ENCODE data around the gene LONRF2. TPM values are rescaled to one million over a fixed set of nuclear protein-coding genes. Genes with fewer than 3 reads are reported as not detected.

The LONRF2 gene
- total RNA-seq, 1 experiment from 2014 or later = 1.1 TPM

- intact Hi-C loops (cut with micrococcal nuclease) = no loop called here
- no peak overlapping the region for H3K4me2 ChIP-seq (ENCODE audit: low read length)
- TF ChIP-seq, protein P1, sequence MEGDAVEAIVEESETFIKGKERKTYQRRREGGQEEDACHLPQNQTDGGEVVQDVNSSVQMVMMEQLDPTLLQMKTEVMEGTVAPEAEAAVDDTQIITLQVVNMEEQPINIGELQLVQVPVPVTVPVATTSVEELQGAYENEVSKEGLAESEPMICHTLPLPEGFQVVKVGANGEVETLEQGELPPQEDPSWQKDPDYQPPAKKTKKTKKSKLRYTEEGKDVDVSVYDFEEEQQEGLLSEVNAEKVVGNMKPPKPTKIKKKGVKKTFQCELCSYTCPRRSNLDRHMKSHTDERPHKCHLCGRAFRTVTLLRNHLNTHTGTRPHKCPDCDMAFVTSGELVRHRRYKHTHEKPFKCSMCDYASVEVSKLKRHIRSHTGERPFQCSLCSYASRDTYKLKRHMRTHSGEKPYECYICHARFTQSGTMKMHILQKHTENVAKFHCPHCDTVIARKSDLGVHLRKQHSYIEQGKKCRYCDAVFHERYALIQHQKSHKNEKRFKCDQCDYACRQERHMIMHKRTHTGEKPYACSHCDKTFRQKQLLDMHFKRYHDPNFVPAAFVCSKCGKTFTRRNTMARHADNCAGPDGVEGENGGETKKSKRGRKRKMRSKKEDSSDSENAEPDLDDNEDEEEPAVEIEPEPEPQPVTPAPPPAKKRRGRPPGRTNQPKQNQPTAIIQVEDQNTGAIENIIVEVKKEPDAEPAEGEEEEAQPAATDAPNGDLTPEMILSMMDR (conservative IDR thresholded peaks at IDR 0.05; ENCODE audit: low read depth, low read length) = no peak
- TF ChIP-seq EZH2 (IDR thresholded peaks at IDR 0.05; ENCODE audit: low read length, unreplicated experiment) (no peak), EZH2phosphoT487 (IDR thresholded peaks at IDR 0.05; ENCODE audit: borderline replicate concordance, low read length) (no peak)
- DNase-seq = no peak
- H3K9me2 ChIP-seq (replicated peaks; ENCODE audit: low read length) = no peaks in the 10 kb centered on the region
- no peak overlapping the region for H3K9ac ChIP-seq (ENCODE audit: low read length)
- ChIA-PET CTCF (no interaction called here), POLR2A (ENCODE audit: unreplicated experiment) (no interaction called here)
- no peak overlapping the region for H3K4me3 ChIP-seq (ENCODE audit: low read length)
- no peaks in the 10 kb centered on the region for H3K27me3 ChIP-seq (ENCODE audit: low read length)
- no peaks in the 10 kb centered on the region for H3F3A ChIP-seq (ENCODE audit: low read length, unreplicated experiment)
- H3K27ac ChIP-seq (ENCODE audit: low read length) = no peak overlapping the region
- H2AFZ ChIP-seq (ENCODE audit: low read length) = no peak overlapping the region
- H4K20me1 ChIP-seq (ENCODE audit: low read length) = no peaks in the 10 kb centered on the region
- no peak for ATAC-seq
- no TSS peak for BruUV-seq (replicated peaks)
- no peaks in the 10 kb centered on the region for H3K4me1 ChIP-seq (ENCODE audit: insufficient read depth, low read length)
- H3K9me3 ChIP-seq (ENCODE audit: low read length) = no peaks in the 10 kb centered on the region
- H3K79me2 ChIP-seq (ENCODE audit: low read length) = no peaks in the 10 kb centered on the region
- H3K36me3 ChIP-seq (ENCODE audit: low read depth, low read length) = no peaks in the 10 kb centered on the region
These were observed 52.4 kb downstream of the LONRF2 start for GRCh38 chr2:100269889-100270288.

GRCh38 chr2:100268986-100269385 is 53.3 kb downstream of the LONRF2 start:
- Histone ChIP-seq H3K9ac (ENCODE audit: low read length) (no peak overlapping the region), H3K79me2 (ENCODE audit: low read length) (no peaks in the 10 kb centered on the region), H3K27ac (ENCODE audit: low read length) (no peak overlapping the region), H3F3A (ENCODE audit: low read length, unreplicated experiment) (no peaks in the 10 kb centered on the region), H3K4me2 (ENCODE audit: low read length) (no peak overlapping the region), H3K4me1 (ENCODE audit: insufficient read depth, low read length) (no peaks in the 10 kb centered on the region), H4K20me1 (ENCODE audit: low read length) (no peaks in the 10 kb centered on the region), H3K27me3 (ENCODE audit: low read length) (no peaks in the 10 kb centered on the region), H3K36me3 (ENCODE audit: low read depth, low read length) (no peaks in the 10 kb centered on the region), H3K9me3 (ENCODE audit: low read length) (no peaks in the 10 kb centered on the region), H3K9me2 (replicated peaks; ENCODE audit: low read length) (no peaks in the 10 kb centered on the region), H3K4me3 (ENCODE audit: low read length) (no peak overlapping the region), H2AFZ (ENCODE audit: low read length) (no peak overlapping the region)
- TF ChIP-seq EZH2 (IDR thresholded peaks at IDR 0.05; ENCODE audit: low read length, unreplicated experiment) = no peak
- TF ChIP-seq, protein P1 (conservative IDR thresholded peaks at IDR 0.05; ENCODE audit: low read depth, low read length) = no peak
- TF ChIP-seq EZH2phosphoT487 (IDR thresholded peaks at IDR 0.05; ENCODE audit: borderline replicate concordance, low read length) = no peak
- POLR2A ChIA-PET (ENCODE audit: unreplicated experiment) = no interaction called here
- no peak for DNase-seq
- ATAC-seq = no peak
- CTCF ChIA-PET = no interaction called here
- intact Hi-C loops (cut with micrococcal nuclease) = no loop called here
- BruUV-seq (replicated peaks) = no TSS peak

DNA sequence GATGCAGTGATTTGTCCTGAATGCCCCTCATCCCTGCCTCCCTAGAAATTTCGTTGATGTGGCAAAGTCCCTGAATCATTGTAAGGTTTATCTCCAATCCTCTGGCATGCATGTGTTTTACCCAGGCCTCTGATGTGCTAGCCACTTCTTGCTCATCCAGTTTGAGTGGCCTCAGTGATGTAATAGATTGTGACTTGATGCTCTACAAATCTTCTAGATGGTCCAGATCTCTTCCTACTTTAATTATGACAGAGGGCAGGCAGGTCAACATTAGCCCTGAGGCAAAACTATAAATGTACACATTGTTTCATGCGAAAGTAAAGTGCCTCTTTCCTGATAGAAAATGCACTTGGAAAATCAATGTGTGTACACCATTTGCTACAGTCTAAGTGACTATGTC is 54.5 kb downstream of the LONRF2 start:
- Histone ChIP-seq H3K9me3 (ENCODE audit: low read length) (no peaks in the 10 kb centered on the region), H3K4me1 (ENCODE audit: insufficient read depth, low read length) (no peaks in the 10 kb centered on the region), H3K9me2 (replicated peaks; ENCODE audit: low read length) (no peaks in the 10 kb centered on the region), H3K27me3 (ENCODE audit: low read length) (no peaks in the 10 kb centered on the region), H3K9ac (ENCODE audit: low read length) (no peak overlapping the region), H2AFZ (ENCODE audit: low read length) (no peak overlapping the region), H3K4me2 (ENCODE audit: low read length) (no peak overlapping the region), H3K36me3 (ENCODE audit: low read depth, low read length) (no peaks in the 10 kb centered on the region), H3K27ac (ENCODE audit: low read length) (no peak overlapping the region), H3F3A (ENCODE audit: low read length, unreplicated experiment) (no peaks in the 10 kb centered on the region), H3K4me3 (ENCODE audit: low read length) (no peak overlapping the region), H3K79me2 (ENCODE audit: low read length) (no peaks in the 10 kb centered on the region), H4K20me1 (ENCODE audit: low read length) (no peaks in the 10 kb centered on the region)
- ATAC-seq = no peak
- ChIA-PET CTCF (interaction anchor here (0.5 kb wide), 1 partner anchor 310 kb away, joined by 4 read pairs; no protein-coding TSS in a partner anchor), POLR2A (ENCODE audit: unreplicated experiment) (no interaction called here)
- TF ChIP-seq EZH2phosphoT487 (IDR thresholded peaks at IDR 0.05; ENCODE audit: borderline replicate concordance, low read length) = no peak
- BruUV-seq (replicated peaks) = no TSS peak
- DNase-seq = no peak
- intact Hi-C loops (cut with micrococcal nuclease) = no loop called here
